NK-92 treated with Interleukin-12 subunit alpha and Interleukin-12 subunit beta, amount 100 ng/mL, for 24 hours (cell line): ENCODE measurements around the gene MDH2.
A peak's percentile ranks its signal among the peaks of the same experiment; 100 is the strongest.
"Not testable (repeated sequence)": the region's sequence is repeated elsewhere in the genome, so short reads cannot be mapped to it uniquely, and the experiment has no call there.

Experiments used
- DNase-seq: peaks from one replicate; lab custom pipeline; 2025; lab: John Stamatoyannopoulos, UW

The MDH2 gene

GRCh38 chr7:76047811-76048667 lies at the start of gene MDH2, which contains the start of gene STYXL1:
Gene MDH2 (plus strand): TSS chr7:76048106. CDS start chr7:76048161, 55 bp downstream.
Gene STYXL1 (minus strand): TSS chr7:76048000. CDS start chr7:76030523, 17,477 bp downstream.
- peak; percentile 92 for DNase-seq

- DNase-seq: no peak
Observed at GRCh38 chr7:76000566-76000965, 47.3 kb upstream of the MDH2 start.

- DNase-seq: no peak
Observed at GRCh38 chr7:76002139-76002538, 45.8 kb upstream of the MDH2 start.

- DNase-seq: no peak
Observed at GRCh38 chr7:76002822-76003221, 45.1 kb upstream of the MDH2 start.

- DNase-seq: no peak
Observed at GRCh38 chr7:76003351-76003750, 44.6 kb upstream of the MDH2 start.

GRCh38 chr7:76005004-76005403 lies 42.9 kb upstream of the MDH2 start:
- not testable (repeated sequence) for DNase-seq

- no peak for DNase-seq
Observed at GRCh38 chr7:76008156-76008687, 39.7 kb upstream of the MDH2 start.

- DNase-seq: no peak
Observed at GRCh38 chr7:76009672-76010600, 38.0 kb upstream of the MDH2 start.

GRCh38 chr7:76011442-76011861 lies 36.5 kb upstream of the MDH2 start:
- no peak for DNase-seq

- no peak for DNase-seq
Observed at GRCh38 chr7:76016191-76016947, 31.5 kb upstream of the MDH2 start.

- not testable (repeated sequence) for DNase-seq
Observed at GRCh38 chr7:76018520-76018919, 29.4 kb upstream of the MDH2 start.

GRCh38 chr7:76020031-76020714 lies 27.7 kb upstream of the MDH2 start:
- peak; percentile 54 for DNase-seq

GRCh38 chr7:76022026-76022780 lies 25.7 kb upstream of the MDH2 start:
- DNase-seq: no peak

- no peak for DNase-seq
Observed at GRCh38 chr7:76023002-76023401, 24.9 kb upstream of the MDH2 start.

- not testable (repeated sequence) for DNase-seq
Observed at GRCh38 chr7:76029682-76030081, 18.2 kb upstream of the MDH2 start.

- no peak for DNase-seq
Observed at GRCh38 chr7:76031964-76032363, 15.9 kb upstream of the MDH2 start.

- no peak for DNase-seq
Observed at GRCh38 chr7:76037310-76037709, 10.6 kb upstream of the MDH2 start.

GRCh38 chr7:76040126-76040525 lies 7.8 kb upstream of the MDH2 start:
- no peak for DNase-seq

- no peak for DNase-seq
Observed at GRCh38 chr7:76044375-76044865, 3.5 kb upstream of the MDH2 start.

- DNase-seq: no peak
Observed at GRCh38 chr7:76047305-76047810, 548 bp upstream of the MDH2 start.
